ENCODE measurements around the gene KANK4.

The KANK4 gene

DNA sequence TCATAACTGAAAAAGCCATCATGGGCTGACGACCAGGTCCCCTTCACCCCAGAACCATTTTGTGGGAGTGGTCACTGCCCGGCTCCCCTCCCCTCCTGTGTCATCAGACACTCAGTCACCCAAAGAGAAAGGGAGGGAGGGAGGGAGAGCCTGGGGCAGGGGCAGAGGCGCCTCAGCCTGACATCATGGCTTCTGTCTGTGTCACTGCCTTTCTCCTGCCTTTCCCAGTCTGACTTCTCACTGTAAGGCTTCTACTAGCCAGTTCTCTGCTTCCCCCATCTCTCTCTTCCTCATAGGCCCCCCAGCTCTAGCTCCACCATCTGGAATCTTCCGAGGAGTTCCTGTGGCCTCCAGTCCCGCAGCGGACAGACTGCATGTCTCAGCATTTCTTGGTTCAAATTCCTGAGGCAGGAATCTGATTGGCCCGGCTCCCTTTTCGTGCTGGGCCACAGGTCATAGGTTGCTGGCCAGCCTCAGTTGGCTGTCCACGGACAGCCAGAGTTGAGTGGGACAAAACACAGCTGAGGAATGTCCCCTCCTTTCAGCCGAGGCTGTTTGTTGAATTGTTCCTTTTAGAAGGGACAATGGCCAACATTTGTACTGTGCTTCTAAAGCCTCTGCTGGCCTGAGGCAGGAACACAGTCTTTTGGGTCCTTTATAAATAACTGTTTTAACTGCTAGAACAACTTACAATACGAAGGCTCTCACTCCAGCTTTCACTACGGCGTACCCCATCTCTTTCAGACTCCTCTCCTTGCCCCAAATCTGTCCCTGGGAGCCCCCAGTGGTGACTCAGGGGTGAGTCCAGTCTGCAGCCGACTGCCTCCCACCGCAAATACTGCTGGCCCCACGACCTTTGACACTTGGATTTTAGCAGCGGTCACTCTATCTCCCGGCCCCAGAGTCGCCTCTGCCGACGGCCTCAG lies 18.7 kb upstream of the KANK4 start:
- DNase-seq (ENCODE audit: low read depth in 2 of 3, low spot score in 1 of 3), result no peak

DNA sequence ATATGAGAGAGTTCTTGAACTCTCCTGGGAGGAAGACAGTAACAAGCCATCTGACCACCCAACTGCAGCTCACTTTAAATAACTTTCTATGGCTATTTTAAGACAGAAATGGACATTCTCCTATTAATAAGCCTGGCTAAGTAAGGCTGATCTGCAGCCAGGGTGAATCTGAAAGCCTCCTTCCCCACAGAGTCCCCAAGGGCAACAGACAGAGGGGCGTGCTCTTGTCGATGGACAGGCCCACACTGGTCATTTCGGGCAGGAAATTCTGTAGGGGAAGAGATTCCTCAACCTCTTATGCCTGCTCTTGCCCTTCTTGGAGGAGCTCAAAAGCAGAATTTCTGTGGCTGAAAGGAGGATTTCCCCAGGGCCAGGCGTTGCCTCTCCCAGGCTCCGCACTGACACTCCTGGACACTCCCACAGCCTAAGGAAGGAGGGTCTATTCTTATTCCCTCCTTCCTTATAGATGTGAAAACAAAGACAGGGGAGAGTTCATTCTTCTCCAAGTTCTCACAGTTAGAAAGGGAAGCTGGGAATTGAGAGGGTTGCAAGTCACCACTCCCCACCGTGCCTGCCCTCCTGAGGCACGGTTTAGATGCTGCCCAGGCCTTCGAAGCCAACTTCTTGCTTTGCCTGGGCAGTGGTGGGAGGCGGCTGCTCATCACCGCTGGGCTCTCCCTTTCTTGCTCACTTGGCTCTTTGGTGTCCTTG lies 17.9 kb upstream of the KANK4 start:
- no peak for DNase-seq (ENCODE audit: low read depth in 2 of 3, low spot score in 1 of 3)

DNA sequence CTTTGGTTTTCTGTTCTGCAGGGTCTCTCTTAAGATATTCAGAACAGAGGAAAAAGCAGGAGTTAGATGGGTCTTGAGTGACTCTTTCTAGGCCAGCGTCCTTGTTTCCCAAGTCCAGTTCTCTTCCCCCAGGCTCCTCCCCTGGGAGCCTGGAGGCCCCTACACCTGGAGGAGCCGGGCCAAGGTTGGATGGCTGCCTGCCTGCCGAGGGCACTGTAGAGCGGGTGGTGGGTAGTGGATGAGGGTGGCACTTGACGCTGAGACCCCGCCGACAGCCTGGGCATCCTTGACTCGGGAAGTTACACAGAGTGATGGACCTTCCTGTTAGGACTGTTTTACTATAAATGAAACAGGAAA lies 17.4 kb upstream of the KANK4 start:
- no peak for DNase-seq (ENCODE audit: low read depth in 2 of 3, low spot score in 1 of 3)

GRCh38 chr1:62335656-62336055 lies 16.4 kb upstream of the KANK4 start:
- DNase-seq (ENCODE audit: low read depth in 2 of 3, low spot score in 1 of 3), result no peak

DNA sequence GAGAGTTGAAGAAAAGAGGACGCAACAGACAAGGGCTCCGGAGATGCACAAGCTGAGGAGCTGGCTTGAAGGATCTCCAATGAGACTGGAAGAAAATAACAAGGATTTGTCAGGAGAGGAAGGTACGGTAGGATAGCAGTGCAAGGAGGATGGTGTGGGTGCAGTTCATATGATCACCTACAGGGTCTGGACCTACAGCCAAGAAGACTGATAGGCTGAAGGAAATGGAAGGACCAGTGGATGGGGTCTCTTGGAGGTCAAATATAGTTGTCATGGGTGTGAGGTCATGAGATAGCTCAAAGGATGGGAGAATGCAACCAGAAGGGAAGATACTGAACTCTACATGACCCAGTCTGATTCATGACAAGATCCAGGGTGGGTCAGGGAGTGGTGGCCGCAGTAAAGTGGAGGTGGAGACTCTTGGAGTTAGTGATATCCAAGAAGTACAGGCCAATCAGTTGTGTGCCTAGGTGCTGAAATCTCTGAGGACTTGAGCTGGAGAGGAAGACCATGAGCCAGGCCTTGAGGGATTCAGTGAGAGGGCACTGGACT lies 15.3 kb upstream of the KANK4 start:
- no peak for DNase-seq (ENCODE audit: low read depth in 2 of 3, low spot score in 1 of 3)

- DNase-seq (ENCODE audit: low read depth in 2 of 3, low spot score in 1 of 3), result no peak
These were observed 14.2 kb upstream of the KANK4 start for GRCh38 chr1:62333441-62333840.

DNA sequence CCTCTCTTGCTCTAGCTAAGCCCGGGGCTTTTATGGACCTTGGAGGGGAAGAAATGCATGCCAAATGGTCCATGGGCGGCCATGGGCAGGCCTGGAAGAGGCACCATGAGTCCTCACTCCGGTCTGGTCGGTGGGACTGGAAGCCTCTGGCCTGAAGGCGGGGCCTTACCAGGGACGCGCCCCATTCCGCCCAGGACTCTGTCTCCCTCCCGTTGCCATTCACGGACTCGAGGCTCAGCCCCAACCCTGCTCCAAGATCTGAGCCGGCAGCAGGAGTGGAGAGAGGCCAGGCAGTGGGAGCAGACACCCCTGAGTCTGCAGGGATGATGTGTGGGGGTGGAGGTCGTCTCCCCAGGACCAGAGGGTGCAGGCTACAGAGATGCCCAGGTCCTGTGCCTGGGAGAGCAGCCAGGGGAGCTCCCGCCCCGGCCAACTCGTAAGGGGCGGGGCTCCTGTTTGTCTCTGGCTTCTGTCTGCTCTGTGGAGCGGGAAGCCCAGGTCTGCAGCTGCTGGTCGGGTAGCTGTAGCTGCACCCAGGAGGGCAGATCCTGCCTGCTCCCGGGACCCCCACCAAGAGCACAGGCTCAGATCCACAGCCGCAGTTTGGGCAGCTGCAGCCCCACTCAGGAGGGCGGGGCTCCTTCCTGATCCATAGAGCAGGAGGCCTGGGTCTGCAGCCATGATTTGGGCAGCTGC lies 8.3 kb upstream of the KANK4 start:
- no peak for DNase-seq (ENCODE audit: low read depth in 2 of 3, low spot score in 1 of 3)

DNA sequence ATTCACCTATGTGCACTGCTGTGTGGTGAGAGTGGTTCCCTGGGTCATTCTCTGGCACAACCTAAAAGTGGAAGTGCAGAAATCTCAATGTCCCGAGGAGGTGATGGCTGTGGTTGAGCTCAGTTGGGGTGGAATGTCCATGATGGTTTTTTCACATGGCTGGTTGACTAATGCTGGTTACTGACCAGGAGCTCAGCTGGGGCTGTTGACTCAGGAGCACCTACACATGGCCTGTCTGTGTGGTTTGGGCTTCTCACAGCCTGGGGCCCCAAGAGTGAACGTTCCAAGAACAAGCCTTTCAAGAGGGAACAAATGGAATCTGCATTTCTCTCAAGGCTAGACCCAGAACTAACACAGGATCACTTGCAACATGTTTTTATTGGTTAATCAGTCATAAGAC lies 6.4 kb upstream of the KANK4 start:
- DNase-seq (ENCODE audit: low read depth in 2 of 3, low spot score in 1 of 3), result no peak

- DNase-seq (ENCODE audit: low read depth in 2 of 3, low spot score in 1 of 3), result no peak
These were observed 5.8 kb upstream of the KANK4 start for GRCh38 chr1:62325081-62325480.

DNA sequence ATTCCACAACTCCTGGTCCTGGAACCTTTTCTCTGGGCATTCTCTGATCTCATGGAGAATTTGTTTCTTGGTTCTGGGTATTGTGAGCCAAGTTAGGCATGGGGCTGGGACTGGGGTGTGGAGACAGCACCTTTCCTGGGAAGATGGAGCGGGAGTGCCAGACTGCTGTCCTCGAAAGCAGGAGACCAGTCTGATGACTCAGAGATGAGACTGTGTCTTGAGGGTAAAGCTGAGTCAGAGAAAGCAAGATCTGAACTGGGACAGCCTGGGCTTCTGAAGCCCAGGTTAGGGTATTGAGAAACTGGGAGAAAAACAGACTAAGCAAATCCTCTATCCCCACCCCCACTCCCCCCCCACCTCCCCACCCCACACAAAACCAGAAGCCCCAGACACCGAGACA lies 2.2 kb upstream of the KANK4 start:
- DNase-seq (ENCODE audit: low read depth in 2 of 3, low spot score in 1 of 3), result no peak

DNA sequence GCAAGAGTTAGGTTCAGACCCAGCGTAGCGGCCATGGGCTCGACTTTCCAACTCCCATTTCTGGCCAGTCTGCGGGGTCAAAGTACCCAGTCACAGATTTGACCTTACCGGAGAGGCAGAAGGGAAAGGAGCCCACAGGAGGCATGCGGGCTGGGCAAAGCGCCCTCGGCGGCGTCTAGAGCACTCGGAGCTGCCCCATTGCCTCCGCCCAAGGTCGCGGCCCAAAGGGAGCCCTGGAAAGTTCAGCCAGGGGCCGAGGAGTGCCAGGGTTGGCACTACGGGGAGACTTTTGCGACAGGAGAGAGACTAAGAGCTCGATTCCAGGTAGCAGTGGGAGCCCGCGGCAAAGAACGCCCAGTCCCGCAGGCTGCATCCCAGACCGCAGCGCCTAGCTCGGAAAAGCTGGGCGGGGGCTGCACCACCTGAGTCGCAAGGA lies 896 bp downstream of the KANK4 start:
- DNase-seq (ENCODE audit: low read depth in 2 of 3, low spot score in 1 of 3), result no peak

- no peak for DNase-seq (ENCODE audit: low read depth in 2 of 3, low spot score in 1 of 3)
These were observed 2.0 kb downstream of the KANK4 start for GRCh38 chr1:62317021-62317768.

GRCh38 chr1:62316135-62316534 lies 3.1 kb downstream of the KANK4 start:
- DNase-seq (ENCODE audit: low read depth in 2 of 3, low spot score in 1 of 3), result no peak

- no peak for DNase-seq (ENCODE audit: low read depth in 2 of 3, low spot score in 1 of 3)
These were observed 3.8 kb downstream of the KANK4 start for GRCh38 chr1:62315387-62315786.

DNA sequence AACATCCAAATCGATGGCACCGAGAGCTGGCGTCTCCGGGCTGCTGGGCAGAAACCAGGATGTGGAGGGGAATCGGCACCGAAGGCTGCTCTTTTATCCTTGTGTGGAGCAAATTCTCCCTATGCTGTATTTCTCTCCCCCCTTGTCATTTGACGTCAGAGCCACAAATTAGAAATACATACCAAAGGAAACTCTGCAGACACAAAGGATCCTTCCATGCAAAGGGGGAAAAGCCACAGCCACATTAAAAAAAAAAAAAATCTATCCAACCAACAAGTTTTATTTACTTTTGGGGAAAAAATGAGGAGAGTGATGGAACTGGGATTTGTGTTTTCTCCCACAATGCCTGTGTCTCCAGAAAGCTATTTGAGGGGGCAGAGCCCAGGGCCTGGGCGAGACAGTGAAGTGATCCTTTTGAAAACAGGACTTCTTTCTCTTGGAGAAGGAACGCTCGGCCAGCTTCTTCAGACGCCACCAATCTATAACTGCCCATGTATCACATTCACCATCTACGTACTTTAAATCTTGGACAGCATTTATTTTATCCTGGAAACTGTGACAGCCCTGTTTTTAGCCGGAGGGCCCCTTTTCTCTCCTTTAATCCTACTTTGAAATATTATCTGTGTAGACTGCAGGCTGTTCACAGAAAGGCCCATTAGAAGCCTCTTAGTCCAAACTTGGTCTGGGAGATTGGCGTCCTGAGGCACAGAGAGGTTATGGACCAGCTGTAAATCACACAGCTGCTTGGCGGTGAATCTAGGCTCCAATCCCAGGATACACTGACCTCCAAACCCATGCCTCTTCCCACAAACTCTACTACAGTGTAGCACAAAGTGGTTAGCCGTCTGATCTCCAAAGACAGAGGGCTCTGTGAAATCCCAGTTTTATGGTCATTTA lies 4.5 kb downstream of the KANK4 start:
- no peak for DNase-seq (ENCODE audit: low read depth in 2 of 3, low spot score in 1 of 3)

- DNase-seq (ENCODE audit: low read depth in 2 of 3, low spot score in 1 of 3), result no peak
These were observed 6.5 kb downstream of the KANK4 start for GRCh38 chr1:62312698-62313097.

- no peak for DNase-seq (ENCODE audit: low read depth in 2 of 3, low spot score in 1 of 3)
These were observed 7.7 kb downstream of the KANK4 start for GRCh38 chr1:62311473-62311943.

DNA sequence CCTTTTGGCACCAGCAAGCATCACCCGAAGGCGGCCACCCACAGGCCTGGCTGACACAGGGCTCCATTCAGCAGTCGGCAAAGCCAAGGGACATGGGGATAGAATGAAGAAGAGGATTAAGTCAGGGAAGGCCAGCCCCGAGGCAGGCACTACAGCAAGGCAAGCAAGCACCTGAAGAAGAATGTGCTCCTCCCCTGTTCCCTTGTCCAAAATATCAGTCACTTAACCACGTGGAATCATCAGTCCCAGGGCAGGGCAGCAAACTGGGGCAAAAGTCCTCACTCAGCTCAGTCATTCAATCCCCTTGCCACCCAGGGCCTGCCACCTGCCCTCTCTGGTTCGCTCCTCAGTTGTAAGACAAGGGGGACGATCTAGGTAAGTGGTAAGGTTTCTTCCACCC lies 9.3 kb downstream of the KANK4 start:
- no peak for DNase-seq (ENCODE audit: low read depth in 2 of 3, low spot score in 1 of 3)

DNA sequence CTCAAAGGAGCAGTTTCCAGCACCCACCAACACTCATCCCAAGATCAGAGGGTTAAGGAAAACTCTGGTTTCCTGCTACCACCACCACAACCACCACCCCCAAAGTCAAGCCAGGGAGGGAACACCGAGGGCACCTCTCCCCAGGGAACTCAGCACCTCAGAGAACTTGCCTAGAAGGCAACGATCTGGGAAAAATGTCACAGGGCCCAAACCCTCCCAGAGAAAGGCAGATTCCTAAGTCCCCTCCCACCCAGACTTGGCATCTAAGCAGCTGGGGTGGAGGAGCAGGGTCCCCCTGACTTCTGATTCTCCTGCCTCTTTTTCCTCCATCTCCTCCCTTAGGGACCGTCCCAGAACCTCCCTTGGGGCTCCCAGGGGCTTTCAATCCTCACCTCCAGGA lies 10.6 kb downstream of the KANK4 start:
- DNase-seq (ENCODE audit: low read depth in 2 of 3, low spot score in 1 of 3), result no peak
